GM21390 (cell line): ENCODE results near the gene FLRT2.

Source experiments
- ATAC-seq: cut with Tn5 transposase; IDR thresholded peaks from one replicate; pipeline ENCODE4 v1.9.1; 2021; ENCODE audit not compliant: unreplicated experiment

The FLRT2 gene

GRCh38 chr14:85594217-85594616, 64.3 kb downstream of the FLRT2 start:
- ATAC-seq: no peak

GRCh38 chr14:85595981-85596380, 66.0 kb downstream of the FLRT2 start:
- no peak for ATAC-seq

GRCh38 chr14:85596562-85596961, 66.6 kb downstream of the FLRT2 start:
- ATAC-seq: no peak

- ATAC-seq: no peak
Observed at GRCh38 chr14:85597701-85598100, 67.8 kb downstream of the FLRT2 start.

- ATAC-seq: no peak
Observed at GRCh38 chr14:85599939-85600338, 70.0 kb downstream of the FLRT2 start.

- no peak for ATAC-seq
Observed at GRCh38 chr14:85601246-85601645, 71.3 kb downstream of the FLRT2 start.

GRCh38 chr14:85601690-85602089, 71.7 kb downstream of the FLRT2 start:
- ATAC-seq: no peak

- ATAC-seq: no peak
Observed at GRCh38 chr14:85602345-85602744, 72.4 kb downstream of the FLRT2 start.

- ATAC-seq: no peak
Observed at GRCh38 chr14:85604021-85604420, 74.1 kb downstream of the FLRT2 start.

GRCh38 chr14:85604714-85605113, 74.8 kb downstream of the FLRT2 start:
- no peak for ATAC-seq

GRCh38 chr14:85607651-85608081, 77.7 kb downstream of the FLRT2 start:
- no peak for ATAC-seq

GRCh38 chr14:85613496-85613895, 83.6 kb downstream of the FLRT2 start:
- ATAC-seq: no peak

GRCh38 chr14:85616386-85616885, 86.5 kb downstream of the FLRT2 start:
- no peak for ATAC-seq

- ATAC-seq: no peak
Observed at GRCh38 chr14:85616886-85617285, 86.9 kb downstream of the FLRT2 start.

GRCh38 chr14:85617791-85618190, 87.8 kb downstream of the FLRT2 start:
- ATAC-seq: no peak

GRCh38 chr14:85618390-85618789, 88.4 kb downstream of the FLRT2 start:
- ATAC-seq: no peak

GRCh38 chr14:85618978-85619377, 89.0 kb downstream of the FLRT2 start:
- ATAC-seq: no peak

GRCh38 chr14:85619851-85620250, 89.9 kb downstream of the FLRT2 start:
- ATAC-seq: no peak

GRCh38 chr14:85620947-85621346, 91.0 kb downstream of the FLRT2 start:
- ATAC-seq: no peak

- ATAC-seq: no peak
Observed at GRCh38 chr14:85622106-85622505, 92.2 kb downstream of the FLRT2 start.

GRCh38 chr14:85622986-85623685, 93.2 kb downstream of the FLRT2 start:
- ATAC-seq: no peak

GRCh38 chr14:85625925-85626585, 96.1 kb downstream of the FLRT2 start:
- ATAC-seq: no peak
